Pancreas (tissue), 10 donors: ENCODE results near the gene SNX1. TPM values are rescaled to one million over a fixed set of nuclear protein-coding genes. Genes with fewer than 3 reads are reported as not detected.

ENCODE experiments used
- ATAC-seq, 4 donors: fragments of 200-7000 bp; cut with Tn5 transposase; one replicate each; pipeline versions ENCODE4 v1.8.0 to v1.9.1; 2020; ENCODE audit warnings: mild to moderate bottlenecking in 4 of 4, moderate library complexity in 4 of 4
- DNase-seq, 6 donors: peaks; one replicate each; pipeline ENCODE4 v3.0.0-alpha.2; 2020
- FAIRE-seq: peaks from 2 replicates; lab custom pipeline; 2012; peaks lifted over from hg19 to GRCh38; lab: Jason Lieb, UNC
- H3K27ac ChIP-seq, 4 donors: fragments of 200-600 bp; sonication (generic); 1 replicate in 3 of 4; 2 replicates in 1 of 4; pipeline versions ENCODE4 v1.5.0 to v1.8.0; 2020
- H3K27me3 ChIP-seq, 4 donors: fragments of 200-600 bp; one replicate each; pipeline ENCODE4 v1.8.0; 2021
- H3K36me3 ChIP-seq, 3 donors: fragments of 200-600 bp; sonication (generic) in 1 of 3; one replicate each; pipeline versions ENCODE4 v1.5.0 to v1.8.0; 2020 to 2021
- H3K4me1 ChIP-seq, 3 donors: fragments of 200-600 bp; one replicate each; pipeline ENCODE4 v1.8.0; 2021
- H3K4me3 ChIP-seq, 4 donors: fragments of 200-600 bp; sonication (generic) in 2 of 4; one replicate each; pipeline versions ENCODE4 v1.5.0 to v1.8.0; 2020 to 2021
- H3K9me3 ChIP-seq, 4 donors: fragments of 200-600 bp; one replicate each; pipeline ENCODE4 v1.8.0; 2021
- WGBS, 2 donors: extraction: QIAGEN DNeasy Blood & Tissue Kit; methylation state at CpG; one replicate each; pipeline ENCODE4 v1.1.7; 2013; 5-methylcytosine and 5-hydroxymethylcytosine counted together
- intact Hi-C, 3 donors: fragments of 100-400 bp; cut with DNase I; formaldehyde crosslinking; loops; one replicate each; pipeline versions ENCODE4 v1.11.1 to v1.14.2; 2022
- polyA plus RNA-seq, 2 donors: library from polyadenylated mRNA; stranded (reverse); fragments of 200-250 nt; gene quantifications; one replicate each; pipeline ENCODE4 v1.2.3, GENCODE V29; 2013
- total RNA-seq, 6 donors: library from RNA; stranded (reverse); fragmentation: NEBNext Ultra II Directional in 4 of 6; extraction: Animal tissue kit (Norgen Biotek cat#: 25700) in 4 of 6; gene quantifications; one replicate each; pipeline versions ENCODE4 v1.2.1 to v1.2.4, GENCODE V29; 2021 to 2023
- TF ChIP-seq, protein P1 (sequence below), 4 donors: fragments of 200-600 bp; sonication (generic) in 3 of 4; IDR thresholded peaks; one replicate each; pipeline versions ENCODE4 v1.5.0 to v1.8.0; 2021; ENCODE audit warnings: antibody characterized with exemption in 4 of 4
- donor health status: healthy with polysubstance abuse.
- donor health status: DM: no; HTN: no; CAD: no; lungs with moderate emphysema.
- donor health status: DM: no; HTN: no; CAD: no.
- donor health status: control.
- donor health status: control.
- donor health status: Bipolar disorder and iron deficiency.
- donor health status: DM: yes; HTN: yes; CAD: no.
- donor health status: DM: no; HTN: no; CAD: no.
- donor health status: DM: no; HTN: no; CAD: no.
- donor health status: DM: yes; HTN: yes; CAD: no.

The SNX1 gene
- total and polyA plus RNA-seq, 8 donors: 32.9 to 82.4 (median 44.9) TPM

DNA sequence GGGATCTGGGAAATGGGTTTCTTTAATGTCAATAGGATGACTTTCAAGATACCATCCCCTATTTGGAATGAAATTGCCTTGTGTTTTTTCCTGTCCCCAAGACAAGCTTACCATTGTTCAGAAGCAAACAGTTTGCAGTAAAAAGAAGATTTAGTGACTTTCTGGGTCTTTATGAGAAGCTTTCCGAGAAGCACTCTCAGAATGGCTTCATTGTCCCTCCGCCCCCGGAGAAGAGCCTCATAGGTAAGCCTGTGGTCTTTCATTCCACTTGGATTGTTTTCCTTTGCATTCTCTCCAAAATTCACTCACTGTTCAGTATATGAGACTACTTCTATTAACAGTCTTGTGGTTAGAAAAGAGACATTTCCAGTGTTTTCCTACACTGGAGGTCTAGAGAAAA is 30.2 kb downstream of the SNX1 start:
- H3K4me3 ChIP-seq: no peak overlapping the region
- no peaks in the 10 kb centered on the region for H3K4me1 ChIP-seq
- 76 to 85% methylated on average over 3 of the region's 3 CpGs for WGBS, 2 donors
- no peak for ATAC-seq
- intact Hi-C loops: no loop called here
- no peak for FAIRE-seq
- no peak for DNase-seq
- H3K27me3 ChIP-seq: no peaks in the 10 kb centered on the region
- no peak overlapping the region for H3K27ac ChIP-seq
- peaks cover 0 to 70% (median 36%) of the 10 kb centered on the region in 3 donors for H3K36me3 ChIP-seq
- H3K9me3 ChIP-seq: no peaks in the 10 kb centered on the region
- TF ChIP-seq, protein P1, sequence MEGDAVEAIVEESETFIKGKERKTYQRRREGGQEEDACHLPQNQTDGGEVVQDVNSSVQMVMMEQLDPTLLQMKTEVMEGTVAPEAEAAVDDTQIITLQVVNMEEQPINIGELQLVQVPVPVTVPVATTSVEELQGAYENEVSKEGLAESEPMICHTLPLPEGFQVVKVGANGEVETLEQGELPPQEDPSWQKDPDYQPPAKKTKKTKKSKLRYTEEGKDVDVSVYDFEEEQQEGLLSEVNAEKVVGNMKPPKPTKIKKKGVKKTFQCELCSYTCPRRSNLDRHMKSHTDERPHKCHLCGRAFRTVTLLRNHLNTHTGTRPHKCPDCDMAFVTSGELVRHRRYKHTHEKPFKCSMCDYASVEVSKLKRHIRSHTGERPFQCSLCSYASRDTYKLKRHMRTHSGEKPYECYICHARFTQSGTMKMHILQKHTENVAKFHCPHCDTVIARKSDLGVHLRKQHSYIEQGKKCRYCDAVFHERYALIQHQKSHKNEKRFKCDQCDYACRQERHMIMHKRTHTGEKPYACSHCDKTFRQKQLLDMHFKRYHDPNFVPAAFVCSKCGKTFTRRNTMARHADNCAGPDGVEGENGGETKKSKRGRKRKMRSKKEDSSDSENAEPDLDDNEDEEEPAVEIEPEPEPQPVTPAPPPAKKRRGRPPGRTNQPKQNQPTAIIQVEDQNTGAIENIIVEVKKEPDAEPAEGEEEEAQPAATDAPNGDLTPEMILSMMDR (IDR thresholded peaks at IDR 0.05): no peak

DNA sequence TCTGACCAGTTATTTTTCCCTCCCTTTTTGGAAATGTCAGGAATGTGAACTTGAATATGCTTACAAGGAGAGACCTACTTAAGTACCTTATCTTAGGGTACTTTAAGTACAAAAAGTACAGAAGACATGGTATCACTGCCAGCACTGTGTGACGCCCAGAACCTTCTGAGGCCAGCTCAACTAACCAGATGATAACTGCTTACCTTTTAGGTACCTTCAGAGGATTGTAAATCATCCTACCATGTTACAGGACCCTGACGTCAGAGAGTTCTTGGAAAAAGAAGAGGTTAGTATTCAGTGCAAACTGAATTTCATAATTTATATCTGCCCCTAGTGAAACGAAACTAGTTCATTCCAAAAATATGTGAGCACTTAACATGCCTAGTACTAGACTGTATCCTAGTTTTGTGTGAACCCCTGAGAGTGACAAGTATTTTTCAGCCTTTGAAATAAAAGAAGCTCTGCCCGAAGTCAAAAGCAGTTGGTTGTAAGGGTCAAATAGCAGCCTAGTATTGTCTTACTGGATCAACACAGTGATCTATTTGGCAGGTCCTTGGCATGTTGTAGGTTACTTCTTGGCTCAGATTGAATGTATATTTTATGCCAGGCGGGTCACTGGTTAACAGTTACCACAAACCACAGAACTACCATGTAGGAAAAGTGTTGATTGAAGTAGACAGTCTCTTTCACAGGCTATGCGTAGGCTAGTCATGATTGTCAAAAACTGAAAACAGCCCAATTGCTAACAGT is 31.9 kb downstream of the SNX1 start:
- no peak for DNase-seq
- TF ChIP-seq, protein P1 (IDR thresholded peaks at IDR 0.05): no peak
- H3K27ac ChIP-seq: no peak overlapping the region
- no peaks in the 10 kb centered on the region for H3K9me3 ChIP-seq
- peaks cover 0 to 79% (median 53%) of the 10 kb centered on the region in 3 donors for H3K36me3 ChIP-seq
- WGBS, 2 donors: 81 to 83% methylated on average over 6 of the region's 6 CpGs
- H3K4me1 ChIP-seq: no peaks in the 10 kb centered on the region
- no peak for ATAC-seq
- no peak for FAIRE-seq
- no peak overlapping the region for H3K4me3 ChIP-seq
- H3K27me3 ChIP-seq: no peaks in the 10 kb centered on the region
- intact Hi-C loops: no loop called here

DNA sequence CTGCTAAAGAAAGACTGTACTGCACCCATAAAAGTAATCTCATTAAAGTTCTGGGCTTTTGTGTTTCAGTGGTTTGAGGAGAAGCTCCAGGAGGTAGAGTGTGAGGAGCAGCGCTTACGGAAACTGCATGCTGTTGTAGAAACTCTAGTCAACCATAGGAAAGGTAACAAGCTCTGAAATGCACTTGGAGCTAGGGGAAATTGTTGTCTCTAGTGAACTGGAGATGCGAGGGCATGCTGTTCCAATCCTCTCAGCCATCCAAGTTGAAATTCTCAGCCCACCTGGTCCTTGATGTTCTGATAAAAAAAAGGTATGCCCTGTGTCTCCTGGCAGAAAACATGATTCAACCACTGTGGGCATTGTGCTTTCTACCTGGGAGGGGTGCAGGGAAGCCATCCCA is 34.4 kb downstream of the SNX1 start:
- Histone ChIP-seq H3K9me3 (no peaks in the 10 kb centered on the region), H3K4me1 (no peaks in the 10 kb centered on the region), H3K4me3 (no peak overlapping the region), H3K27me3 (no peaks in the 10 kb centered on the region), H3K27ac (no peak overlapping the region), H3K36me3 (peaks cover 0 to 87% (median 65%) of the 10 kb centered on the region in 3 donors)
- intact Hi-C loops: no loop called here
- FAIRE-seq (no peak), DNase-seq (no peak), ATAC-seq (no peak)
- TF ChIP-seq, protein P1 (IDR thresholded peaks at IDR 0.05): no peak
- 91 to 94% methylated on average over 3 of the region's 3 CpGs for WGBS, 2 donors

DNA sequence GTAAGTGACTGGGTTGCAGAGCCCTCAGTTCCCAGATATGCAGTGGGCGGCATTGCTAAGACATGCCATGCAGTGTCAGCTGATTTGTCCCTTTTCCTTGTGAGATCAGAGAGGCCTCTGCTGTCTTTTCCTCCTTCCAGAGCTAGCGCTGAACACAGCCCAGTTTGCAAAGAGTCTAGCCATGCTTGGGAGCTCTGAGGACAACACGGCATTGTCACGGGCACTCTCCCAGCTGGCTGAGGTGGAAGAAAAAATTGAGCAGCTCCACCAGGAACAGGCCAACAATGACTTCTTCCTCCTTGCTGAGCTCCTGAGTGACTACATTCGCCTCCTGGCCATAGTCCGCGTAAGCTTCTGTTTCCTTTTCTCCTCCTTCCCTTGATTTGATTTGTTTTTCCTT is 35.8 kb downstream of the SNX1 start:
- Histone ChIP-seq H3K36me3 (peaks cover 0 to 87% (median 73%) of the 10 kb centered on the region in 3 donors), H3K4me3 (no peak overlapping the region), H3K27ac (no peak overlapping the region), H3K9me3 (no peaks in the 10 kb centered on the region), H3K4me1 (no peaks in the 10 kb centered on the region), H3K27me3 (no peaks in the 10 kb centered on the region)
- DNase-seq: no peak
- intact Hi-C loops: no loop called here
- TF ChIP-seq, protein P1 (IDR thresholded peaks at IDR 0.05): no peak
- FAIRE-seq: no peak
- WGBS, 2 donors: 95 to 97% methylated on average over 7 of the region's 7 CpGs
- no peak for ATAC-seq

DNA sequence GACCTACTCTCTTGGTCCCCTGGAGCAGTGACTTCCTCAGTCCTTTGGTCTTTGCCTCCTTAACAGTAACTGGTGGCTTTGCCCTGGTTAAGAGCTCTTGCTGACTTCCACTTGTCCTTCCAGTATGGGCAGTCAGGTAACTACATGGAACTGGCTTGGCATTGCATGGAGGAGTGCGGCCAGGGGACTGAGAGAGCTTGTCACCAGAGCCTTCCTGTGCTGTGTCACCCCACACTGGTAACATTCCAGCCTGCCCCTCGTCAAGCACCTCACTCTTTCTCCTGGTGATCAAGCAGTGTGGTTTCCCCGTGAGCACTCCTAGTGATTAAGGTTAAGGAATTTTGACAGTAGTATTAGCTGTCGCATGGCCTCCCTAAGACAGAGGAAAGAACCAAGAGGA is 36.4 kb downstream of the SNX1 start:
- intact Hi-C loops: no loop called here

More for the DNA sequence above, 36.4 kb downstream of the SNX1 start:
- TF ChIP-seq, protein P1 (IDR thresholded peaks at IDR 0.05): no peak
- 94% methylated on average over 4 of the region's 4 CpGs for WGBS, 2 donors
- ATAC-seq: no peak
- FAIRE-seq: no peak
- Histone ChIP-seq H3K36me3 (peaks cover 0 to 87% (median 76%) of the 10 kb centered on the region in 3 donors), H3K27ac (no peak overlapping the region), H3K4me1 (no peaks in the 10 kb centered on the region), H3K9me3 (no peaks in the 10 kb centered on the region), H3K4me3 (no peak overlapping the region), H3K27me3 (no peaks in the 10 kb centered on the region)
- DNase-seq: no peak
